ENCODE measurements around the gene PPL.

PPL gene

GRCh38 chr16:4859190-4859899 lies 77.6 kb downstream of the PPL start:
- no peak overlapping the region for H3K4ac ChIP-seq (ENCODE audit: low read depth, low read length)
- peaks cover 8% of the 10 kb centered on the region for H3K79me1 ChIP-seq (ENCODE audit: low read length)
- H4K8ac ChIP-seq (ENCODE audit: low read depth, low read length), result no peak overlapping the region
- H3K4me2 ChIP-seq (ENCODE audit: low read length), result no peak overlapping the region
- no CpG with 5 or more reads among the region's 17 CpGs for WGBS (ENCODE audit: extremely low coverage, insufficient coverage, low lambda C conversion rate)
- no peaks in the 10 kb centered on the region for H3K4me1 ChIP-seq (ENCODE audit: control insufficient read depth, low read depth, low read length)
- H3K4me3 ChIP-seq (ENCODE audit: low read length), result no peak overlapping the region
- no peak overlapping the region for H2AK5ac ChIP-seq (ENCODE audit: low read length)
- H3K9ac ChIP-seq (ENCODE audit: low read length), result no peak overlapping the region
- H2BK5ac ChIP-seq (ENCODE audit: low read length), result no peak overlapping the region
- no peak overlapping the region for H2BK15ac ChIP-seq (replicated peaks; ENCODE audit: low read depth)
- peaks cover 22% of the 10 kb centered on the region for H3K36me3 ChIP-seq (ENCODE audit: control insufficient read depth, insufficient read depth, low read length)
- H2BK120ac ChIP-seq (ENCODE audit: low read depth, low read length), result no peak overlapping the region
- no peaks in the 10 kb centered on the region for H3K27me3 ChIP-seq (ENCODE audit: insufficient read depth, low read length, poor library complexity)
- peaks cover 9% of the 10 kb centered on the region for H3K79me2 ChIP-seq (ENCODE audit: control insufficient read depth, insufficient read depth, low read length)
- no peak overlapping the region for H3K18ac ChIP-seq (ENCODE audit: low read length)
- H4K5ac ChIP-seq (ENCODE audit: low read length), result no peak overlapping the region
- no peak overlapping the region for H3K23ac ChIP-seq (ENCODE audit: low read length)
- no peak overlapping the region for H3K56ac ChIP-seq (ENCODE audit: low read length)
- no peak for DNase-seq
- no peak overlapping the region for H3K27ac ChIP-seq (ENCODE audit: low read depth, low read length)

GRCh38 chr16:4855804-4856203 lies 81.1 kb downstream of the PPL start:
- Histone ChIP-seq H3K56ac (ENCODE audit: low read length) (no peak overlapping the region), H3K4me2 (ENCODE audit: low read length) (no peak overlapping the region), H2BK120ac (ENCODE audit: low read depth, low read length) (no peak overlapping the region), H3K27me3 (ENCODE audit: insufficient read depth, low read length, poor library complexity) (no peaks in the 10 kb centered on the region), H3K4ac (ENCODE audit: low read depth, low read length) (no peak overlapping the region), H3K4me3 (ENCODE audit: low read length) (no peak overlapping the region), H3K27ac (ENCODE audit: low read depth, low read length) (no peak overlapping the region), H2BK15ac (replicated peaks; ENCODE audit: low read depth) (no peak overlapping the region), H4K8ac (ENCODE audit: low read depth, low read length) (no peak overlapping the region), H3K9ac (ENCODE audit: low read length) (no peak overlapping the region), H4K5ac (ENCODE audit: low read length) (no peak overlapping the region), H3K36me3 (ENCODE audit: control insufficient read depth, insufficient read depth, low read length) (peaks cover 19% of the 10 kb centered on the region), H2BK5ac (ENCODE audit: low read length) (no peak overlapping the region), H3K79me2 (ENCODE audit: control insufficient read depth, insufficient read depth, low read length) (peaks cover 11% of the 10 kb centered on the region), H3K18ac (ENCODE audit: low read length) (no peak overlapping the region), H3K79me1 (ENCODE audit: low read length) (peaks cover 3% of the 10 kb centered on the region), H2AK5ac (ENCODE audit: low read length) (no peak overlapping the region), H3K23ac (ENCODE audit: low read length) (no peak overlapping the region), H3K4me1 (ENCODE audit: control insufficient read depth, low read depth, low read length) (no peaks in the 10 kb centered on the region)
- no CpG with 5 or more reads among the region's 2 CpGs for WGBS (ENCODE audit: extremely low coverage, insufficient coverage, low lambda C conversion rate)
- no peak for DNase-seq

GRCh38 chr16:4855371-4855770 lies 81.6 kb downstream of the PPL start:
- H3K79me1 ChIP-seq (ENCODE audit: low read length), result peaks cover 3% of the 10 kb centered on the region
- H3K4me3 ChIP-seq (ENCODE audit: low read length), result no peak overlapping the region
- no peak overlapping the region for H2AK5ac ChIP-seq (ENCODE audit: low read length)
- H3K18ac ChIP-seq (ENCODE audit: low read length), result no peak overlapping the region
- peaks cover 11% of the 10 kb centered on the region for H3K79me2 ChIP-seq (ENCODE audit: control insufficient read depth, insufficient read depth, low read length)
- no peak overlapping the region for H3K56ac ChIP-seq (ENCODE audit: low read length)
- no peak overlapping the region for H2BK15ac ChIP-seq (replicated peaks; ENCODE audit: low read depth)
- no peaks in the 10 kb centered on the region for H3K27me3 ChIP-seq (ENCODE audit: insufficient read depth, low read length, poor library complexity)
- no peak overlapping the region for H4K5ac ChIP-seq (ENCODE audit: low read length)
- H3K23ac ChIP-seq (ENCODE audit: low read length), result no peak overlapping the region
- no peak overlapping the region for H3K4me2 ChIP-seq (ENCODE audit: low read length)
- no peak for DNase-seq
- H4K8ac ChIP-seq (ENCODE audit: low read depth, low read length), result no peak overlapping the region
- H2BK120ac ChIP-seq (ENCODE audit: low read depth, low read length), result no peak overlapping the region
- H3K36me3 ChIP-seq (ENCODE audit: control insufficient read depth, insufficient read depth, low read length), result peaks cover 17% of the 10 kb centered on the region
- no peak overlapping the region for H3K4ac ChIP-seq (ENCODE audit: low read depth, low read length)
- WGBS (ENCODE audit: extremely low coverage, insufficient coverage, low lambda C conversion rate), result no CpG with 5 or more reads among the region's 5 CpGs
- H3K4me1 ChIP-seq (ENCODE audit: control insufficient read depth, low read depth, low read length), result no peaks in the 10 kb centered on the region
- H3K27ac ChIP-seq (ENCODE audit: low read depth, low read length), result no peak overlapping the region
- H3K9ac ChIP-seq (ENCODE audit: low read length), result no peak overlapping the region
- no peak overlapping the region for H2BK5ac ChIP-seq (ENCODE audit: low read length)

GRCh38 chr16:4852221-4852872 lies 84.6 kb downstream of the PPL start:
- no peaks in the 10 kb centered on the region for H3K36me3 ChIP-seq (ENCODE audit: control insufficient read depth, insufficient read depth, low read length)
- no peak overlapping the region for H2BK5ac ChIP-seq (ENCODE audit: low read length)
- H3K4me3 ChIP-seq (ENCODE audit: low read length), result no peak overlapping the region
- H3K9ac ChIP-seq (ENCODE audit: low read length), result no peak overlapping the region
- no peak for DNase-seq
- no peak overlapping the region for H4K5ac ChIP-seq (ENCODE audit: low read length)
- H3K79me2 ChIP-seq (ENCODE audit: control insufficient read depth, insufficient read depth, low read length), result peaks cover 30% of the 10 kb centered on the region
- H3K79me1 ChIP-seq (ENCODE audit: low read length), result peaks cover 8% of the 10 kb centered on the region
- H3K4me2 ChIP-seq (ENCODE audit: low read length), result no peak overlapping the region
- H2BK15ac ChIP-seq (replicated peaks; ENCODE audit: low read depth), result no peak overlapping the region
- no peak overlapping the region for H3K18ac ChIP-seq (ENCODE audit: low read length)
- H3K27me3 ChIP-seq (ENCODE audit: insufficient read depth, low read length, poor library complexity), result no peaks in the 10 kb centered on the region
- no peaks in the 10 kb centered on the region for H3K4me1 ChIP-seq (ENCODE audit: control insufficient read depth, low read depth, low read length)
- H3K4ac ChIP-seq (ENCODE audit: low read depth, low read length), result no peak overlapping the region
- H3K27ac ChIP-seq (ENCODE audit: low read depth, low read length), result no peak overlapping the region
- H2AK5ac ChIP-seq (ENCODE audit: low read length), result no peak overlapping the region
- H4K8ac ChIP-seq (ENCODE audit: low read depth, low read length), result no peak overlapping the region
- no peak overlapping the region for H3K56ac ChIP-seq (ENCODE audit: low read length)
- no peak overlapping the region for H3K23ac ChIP-seq (ENCODE audit: low read length)
- H2BK120ac ChIP-seq (ENCODE audit: low read depth, low read length), result no peak overlapping the region
- no CpG with 5 or more reads among the region's 1 CpG for WGBS (ENCODE audit: extremely low coverage, insufficient coverage, low lambda C conversion rate)

GRCh38 chr16:4850211-4850610 lies 86.7 kb downstream of the PPL start:
- no peak overlapping the region for H2BK120ac ChIP-seq (ENCODE audit: low read depth, low read length)
- no peak overlapping the region for H4K8ac ChIP-seq (ENCODE audit: low read depth, low read length)
- H3K18ac ChIP-seq (ENCODE audit: low read length), result no peak overlapping the region
- H3K56ac ChIP-seq (ENCODE audit: low read length), result no peak overlapping the region
- H3K79me2 ChIP-seq (ENCODE audit: control insufficient read depth, insufficient read depth, low read length), result peaks cover 45% of the 10 kb centered on the region
- no peak overlapping the region for H2BK5ac ChIP-seq (ENCODE audit: low read length)
- no peak overlapping the region for H3K4me3 ChIP-seq (ENCODE audit: low read length)
- H3K4ac ChIP-seq (ENCODE audit: low read depth, low read length), result no peak overlapping the region
- no peak overlapping the region for H3K23ac ChIP-seq (ENCODE audit: low read length)
- H3K36me3 ChIP-seq (ENCODE audit: control insufficient read depth, insufficient read depth, low read length), result no peaks in the 10 kb centered on the region
- H3K27me3 ChIP-seq (ENCODE audit: insufficient read depth, low read length, poor library complexity), result no peaks in the 10 kb centered on the region
- no CpG with 5 or more reads among the region's 3 CpGs for WGBS (ENCODE audit: extremely low coverage, insufficient coverage, low lambda C conversion rate)
- H3K9ac ChIP-seq (ENCODE audit: low read length), result no peak overlapping the region
- H3K79me1 ChIP-seq (ENCODE audit: low read length), result peaks cover 12% of the 10 kb centered on the region
- peaks cover 2% of the 10 kb centered on the region for H3K4me1 ChIP-seq (ENCODE audit: control insufficient read depth, low read depth, low read length)
- H4K5ac ChIP-seq (ENCODE audit: low read length), result no peak overlapping the region
- H3K4me2 ChIP-seq (ENCODE audit: low read length), result no peak overlapping the region
- no peak overlapping the region for H2BK15ac ChIP-seq (replicated peaks; ENCODE audit: low read depth)
- DNase-seq, result no peak
- no peak overlapping the region for H2AK5ac ChIP-seq (ENCODE audit: low read length)
- H3K27ac ChIP-seq (ENCODE audit: low read depth, low read length), result no peak overlapping the region
